SH-SY5Y (cell line): ENCODE measurements around the gene NELFCD.

Experiments used
- GATA2 ChIP-seq: IDR thresholded peaks from 2 replicates; pipeline ENCODE4 v1.6.1; 2011; ENCODE audit warnings: mild to moderate bottlenecking, low read depth, low read length
- GATA3 ChIP-seq: IDR thresholded peaks from 2 replicates; pipeline ENCODE4 v1.6.1; 2011; ENCODE audit warnings: low read depth, mild to moderate bottlenecking, low read length, moderate library complexity

The NELFCD gene

GRCh38 chr20:58986286-58986967 is 5.4 kb downstream of the NELFCD start:
- no peak for TF ChIP-seq GATA2
- no peak for TF ChIP-seq GATA3

GRCh38 chr20:58986968-58987517 is 6.0 kb downstream of the NELFCD start:
- TF ChIP-seq GATA2 (no peak), GATA3 (peak; percentile 44)

GRCh38 chr20:58987790-58988564 is 6.9 kb downstream of the NELFCD start:
- TF ChIP-seq GATA2 (no peak), GATA3 (no peak)

- TF ChIP-seq GATA2 (no peak), GATA3 (no peak)
These were observed 7.5 kb downstream of the NELFCD start for GRCh38 chr20:58988565-58988882.

- TF ChIP-seq GATA3 (no peak), GATA2 (no peak)
These were observed 8.1 kb downstream of the NELFCD start for GRCh38 chr20:58989196-58989595.

GRCh38 chr20:58990651-58991445 is 9.8 kb downstream of the NELFCD start:
- TF ChIP-seq GATA3 (no peak), GATA2 (no peak)

GRCh38 chr20:58991715-58992114 is 10.7 kb downstream of the NELFCD start:
- TF ChIP-seq GATA3, result no peak
- TF ChIP-seq GATA2, result no peak

GRCh38 chr20:58992911-58993310 is 11.9 kb downstream of the NELFCD start:
- TF ChIP-seq GATA2 (no peak), GATA3 (no peak)

- TF ChIP-seq GATA3, result no peak
- no peak for TF ChIP-seq GATA2
These were observed 12.5 kb downstream of the NELFCD start for GRCh38 chr20:58993332-58994248.

GRCh38 chr20:58994390-58995159 is 13.5 kb downstream of the NELFCD start:
- no peak for TF ChIP-seq GATA3
- no peak for TF ChIP-seq GATA2

- no peak for TF ChIP-seq GATA2
- no peak for TF ChIP-seq GATA3
These were observed 14.6 kb downstream of the NELFCD start for GRCh38 chr20:58995461-58996225.

GRCh38 chr20:58996226-58996611 is 15.2 kb downstream of the NELFCD start:
- TF ChIP-seq GATA3, result no peak
- TF ChIP-seq GATA2, result no peak
